Uterus (tissue), 2 donors: Measurements from ENCODE around the gene CYP27A1.

Experiments
- CTCF ChIP-seq, 4 experiments: fragments of 200-600 bp in 2 of 4; fragments of 450-650 bp in 2 of 4; sonication (generic) in 2 of 4; IDR thresholded peaks; one replicate each; pipeline ENCODE4 v1.5.1; 2016 to 2019; ENCODE audit warnings: antibody characterized with exemption in 4 of 4, mild to moderate bottlenecking in 2 of 4, moderate library complexity in 1 of 4
- POLR2A ChIP-seq, 2 donors: fragments of 450-650 bp; IDR thresholded peaks; one replicate each; pipeline ENCODE4 v1.6.1; 2016; ENCODE audit warnings: antibody characterized with exemption in 2 of 2, mild to moderate bottlenecking in 1 of 2, moderate library complexity in 1 of 2

GRCh38 chr2:218786133-218786532, 4.2 kb downstream of the CYP27A1 start:
- TF ChIP-seq POLR2A (IDR thresholded peaks at IDR 0.05) (no peak), CTCF (IDR thresholded peaks at IDR 0.05) (no peak)
